Panc1 (cell line): Measurements from ENCODE around the gene TP73. TPM values are rescaled to one million over a fixed set of nuclear protein-coding genes. Genes with fewer than 3 reads are reported as not detected.
A peak's percentile ranks its signal among the peaks of the same experiment; 100 is the strongest.

Source experiments
- ATAC-seq: fragments of 200-7000 bp; cut with Tn5 transposase; 2 replicates; pipeline ENCODE4 v1.9.1; 2020; ENCODE audit warnings: mild to moderate bottlenecking, moderate library complexity
- BruUV-seq: library from RNA; stranded (reverse); fragments of 400-500 nt; replicated peaks from 2 replicates; lab custom pipeline; 2021; lab: Mats Ljungman, UMichigan
- CTCF ChIA-PET: fragments of 300-600 bp; sonication (Branson Sonifier 250); formaldehyde crosslinking; loops from one replicate; lab custom pipeline; 2022; ENCODE audit warnings: antibody characterized with exemption; lab: Charles Lee
- POLR2A ChIA-PET: fragments of 300-600 bp; sonication (Branson Sonifier 250); formaldehyde crosslinking; loops from one replicate; lab custom pipeline; 2022; ENCODE audit warnings: antibody characterized with exemption; lab: Charles Lee
- DNase-seq: peaks from one replicate; pipeline ENCODE4 v3.0.0-alpha.2; 2010; ENCODE audit warnings: low read depth, low spot score
- H3K27ac ChIP-seq: 2 replicates; pipeline ENCODE4 v1.5.1; 2011; ENCODE audit warnings: mild to moderate bottlenecking, low read length, inconsistent platforms
- H3K27me3 ChIP-seq: fragments of 200-500 bp; sonication (Bioruptor generic); 2 replicates; pipeline ENCODE4 v1.6.0; 2014; ENCODE audit warnings: low read length, inconsistent platforms; ENCODE audit not compliant: control insufficient read depth, insufficient read depth
- H3K36me3 ChIP-seq: fragments of 200-500 bp; sonication (Bioruptor generic); 2 replicates; pipeline ENCODE4 v1.5.1; 2014; ENCODE audit warnings: inconsistent platforms, mild to moderate bottlenecking, low read length, moderate library complexity; ENCODE audit not compliant: control insufficient read depth, insufficient read depth
- H3K4me1 ChIP-seq: 2 replicates; pipeline ENCODE4 v1.5.1; 2011; ENCODE audit warnings: inconsistent platforms, mild to moderate bottlenecking, low read length, moderate library complexity; ENCODE audit not compliant: control insufficient read depth, insufficient read depth
- H3K4me3 ChIP-seq, 2 experiments: 2 replicates each; pipeline ENCODE4 v1.5.1; 2011 to 2012; ENCODE audit warnings: low read depth in 2 of 2, low read length in 2 of 2, mild to moderate bottlenecking in 2 of 2, inconsistent platforms in 1 of 2, moderate library complexity in 1 of 2
- H3K9me3 ChIP-seq: fragments of 200-500 bp; sonication (Bioruptor generic); 2 replicates; pipeline ENCODE4 v1.5.1; 2014; ENCODE audit warnings: low read depth, mild to moderate bottlenecking, inconsistent platforms, low read length, moderate library complexity; ENCODE audit not compliant: control insufficient read depth, insufficient read depth
- CTCF ChIP-seq: fragments of 450-650 bp; IDR thresholded peaks from 2 replicates; pipeline ENCODE4 v1.5.1; 2017; ENCODE audit warnings: mild to moderate bottlenecking
- POLR2AphosphoS5 ChIP-seq: IDR thresholded peaks from 2 replicates; pipeline ENCODE4 v1.6.1; 2012; ENCODE audit warnings: mild to moderate bottlenecking, low read depth, low read length, moderate library complexity
- SIN3A ChIP-seq: IDR thresholded peaks from 2 replicates; pipeline ENCODE4 v1.6.1; 2012; ENCODE audit warnings: low read depth, mild to moderate bottlenecking, low read length, moderate library complexity, borderline replicate concordance; ENCODE audit not compliant: insufficient read depth
- TCF7L2 ChIP-seq: IDR thresholded peaks from 2 replicates; pipeline ENCODE4 v1.6.1; 2011; ENCODE audit warnings: mild to moderate bottlenecking, low read depth, low read length, inconsistent platforms
- in situ Hi-C: cut with HindIII; loops from 2 replicates; pipeline ENCODE4 v1.10.0; 2016; ENCODE audit warnings: low sequenced_read_pairs, low pct_unique_long_range_greater_than_20kb
- intact Hi-C: fragments of 100-400 bp; cut with micrococcal nuclease; formaldehyde crosslinking; loops from one replicate; pipeline ENCODE4 v1.10.0; 2022; ENCODE audit not compliant: unreplicated experiment
- total RNA-seq: library from RNA; stranded (reverse); gene quantifications from one replicate; pipeline ENCODE4 v1.2.1, GENCODE V29; 2021; ENCODE audit not compliant: unreplicated experiment
- TF ChIP-seq, protein P1 (sequence below), 2 experiments: IDR thresholded peaks; 2 replicates each; pipeline ENCODE4 v1.6.1; 2011 to 2012; ENCODE audit warnings: low read depth in 2 of 2, control low read depth in 1 of 2, low read length in 1 of 2, mild to moderate bottlenecking in 1 of 2, moderate library complexity in 1 of 2; ENCODE audit not compliant: insufficient read depth in 1 of 2

The TP73 gene
- total RNA-seq, 1 experiment from 2014 or later, result 4.7 TPM

- intact Hi-C loops (loop anchor here (10.0 kb wide), 1 partner anchor 75 kb away; no protein-coding TSS in a partner anchor), in situ Hi-C loops (no loop called here)
- H3K4me1 ChIP-seq, result peaks cover 11% of the 10 kb centered on the region
- H3K9me3 ChIP-seq, result no peaks in the 10 kb centered on the region
- peak within 1 kb of the TSS; percentile 82 for H3K27ac ChIP-seq
- POLR2A ChIA-PET, result no interaction called here
- no peaks in the 10 kb centered on the region for H3K27me3 ChIP-seq
- peaks cover 3% of the 10 kb centered on the region for H3K36me3 ChIP-seq
- peak within 1 kb of the TSS; percentile 76 to 96 for H3K4me3 ChIP-seq
- peak; percentile 90 for ATAC-seq
- BruUV-seq, result no TSS peak
- CTCF ChIA-PET, result no interaction called here
- no peak for TF ChIP-seq TCF7L2
- no peak for TF ChIP-seq SIN3A
- TF ChIP-seq POLR2AphosphoS5, result peak; percentile 79
- DNase-seq, result peak; percentile 58
Observed at GRCh38 chr1:3649342-3650247, 2.7 kb upstream of the TP73 start, which contains the start of gene WRAP73. WRAP73 (minus strand) TSS chr1:3650103; CDS start chr1:3649999, 104 bp downstream.

DNA sequence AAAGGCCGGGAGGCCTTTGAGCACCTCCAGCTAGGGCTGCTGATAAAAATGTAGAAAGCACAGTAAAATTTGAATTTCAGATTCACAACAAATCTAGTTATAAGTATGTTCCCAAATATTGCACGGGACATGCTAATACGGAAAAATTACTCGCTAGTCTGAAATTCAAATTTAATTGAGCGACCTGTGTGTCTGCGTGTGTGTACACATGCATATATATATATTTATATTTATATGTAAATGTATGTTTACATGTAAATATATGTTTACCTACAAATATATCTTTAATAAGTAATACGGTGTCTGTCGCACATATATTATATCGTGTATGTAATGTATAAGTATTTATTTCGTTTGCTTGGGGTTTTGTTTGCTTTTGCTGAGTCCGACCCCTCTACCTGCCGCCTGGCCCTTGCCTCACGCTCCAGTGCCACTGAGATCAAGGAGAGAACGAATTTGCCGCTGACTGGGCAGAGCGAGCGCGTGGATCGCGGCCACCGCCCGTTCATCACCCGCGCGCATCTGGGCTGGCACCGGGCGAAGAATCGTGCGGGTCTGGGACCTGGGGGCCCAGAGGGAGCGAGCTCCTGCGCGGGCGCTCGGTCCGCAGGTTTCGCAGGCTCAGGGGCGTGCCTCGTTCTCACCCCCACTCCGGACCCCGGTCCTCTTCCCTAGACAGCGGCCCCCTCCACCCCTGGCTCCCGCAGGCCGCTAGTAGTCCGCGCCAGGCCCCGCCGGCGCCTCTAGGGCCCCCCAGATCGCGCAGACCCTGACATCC lies 1.9 kb upstream of the TP73 start:
- ChIA-PET CTCF (no interaction called here), POLR2A (no interaction called here)
- no peak for ATAC-seq
- peak overlapping the region; percentile 76 to 96 for H3K4me3 ChIP-seq
- in situ Hi-C loops (no loop called here), intact Hi-C loops (loop anchor here (10.0 kb wide), 1 partner anchor 74 kb away; no protein-coding TSS in a partner anchor)
- no peak for DNase-seq
- H3K4me1 ChIP-seq, result peaks cover 11% of the 10 kb centered on the region
- peaks cover 3% of the 10 kb centered on the region for H3K36me3 ChIP-seq
- no peaks in the 10 kb centered on the region for H3K9me3 ChIP-seq
- TF ChIP-seq, protein P1, sequence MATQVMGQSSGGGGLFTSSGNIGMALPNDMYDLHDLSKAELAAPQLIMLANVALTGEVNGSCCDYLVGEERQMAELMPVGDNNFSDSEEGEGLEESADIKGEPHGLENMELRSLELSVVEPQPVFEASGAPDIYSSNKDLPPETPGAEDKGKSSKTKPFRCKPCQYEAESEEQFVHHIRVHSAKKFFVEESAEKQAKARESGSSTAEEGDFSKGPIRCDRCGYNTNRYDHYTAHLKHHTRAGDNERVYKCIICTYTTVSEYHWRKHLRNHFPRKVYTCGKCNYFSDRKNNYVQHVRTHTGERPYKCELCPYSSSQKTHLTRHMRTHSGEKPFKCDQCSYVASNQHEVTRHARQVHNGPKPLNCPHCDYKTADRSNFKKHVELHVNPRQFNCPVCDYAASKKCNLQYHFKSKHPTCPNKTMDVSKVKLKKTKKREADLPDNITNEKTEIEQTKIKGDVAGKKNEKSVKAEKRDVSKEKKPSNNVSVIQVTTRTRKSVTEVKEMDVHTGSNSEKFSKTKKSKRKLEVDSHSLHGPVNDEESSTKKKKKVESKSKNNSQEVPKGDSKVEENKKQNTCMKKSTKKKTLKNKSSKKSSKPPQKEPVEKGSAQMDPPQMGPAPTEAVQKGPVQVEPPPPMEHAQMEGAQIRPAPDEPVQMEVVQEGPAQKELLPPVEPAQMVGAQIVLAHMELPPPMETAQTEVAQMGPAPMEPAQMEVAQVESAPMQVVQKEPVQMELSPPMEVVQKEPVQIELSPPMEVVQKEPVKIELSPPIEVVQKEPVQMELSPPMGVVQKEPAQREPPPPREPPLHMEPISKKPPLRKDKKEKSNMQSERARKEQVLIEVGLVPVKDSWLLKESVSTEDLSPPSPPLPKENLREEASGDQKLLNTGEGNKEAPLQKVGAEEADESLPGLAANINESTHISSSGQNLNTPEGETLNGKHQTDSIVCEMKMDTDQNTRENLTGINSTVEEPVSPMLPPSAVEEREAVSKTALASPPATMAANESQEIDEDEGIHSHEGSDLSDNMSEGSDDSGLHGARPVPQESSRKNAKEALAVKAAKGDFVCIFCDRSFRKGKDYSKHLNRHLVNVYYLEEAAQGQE (IDR thresholded peaks at IDR 0.05; ENCODE audit: insufficient read depth in 1 of 2, low read depth in 2 of 2, low read length in 1 of 2), result no peak
- TF ChIP-seq POLR2AphosphoS5, result no peak
- no peak for TF ChIP-seq CTCF
- no peak for TF ChIP-seq SIN3A
- no peak overlapping the region for H3K27ac ChIP-seq
- BruUV-seq, result no TSS peak
- no peaks in the 10 kb centered on the region for H3K27me3 ChIP-seq
